RKO (cell line): ENCODE data around the gene UCP2.
"Not testable (repeated sequence)": the region's sequence is repeated elsewhere in the genome, so short reads cannot be mapped to it uniquely, and the experiment has no call there.

ENCODE experiments used
- DNase-seq: peaks from one replicate; pipeline ENCODE4 v3.0.0-alpha.2; 2016; ENCODE audit warnings: low spot score

Gene UCP2

GRCh38 chr11:73944085-73944484 is 38.6 kb downstream of the UCP2 start:
- DNase-seq = no peak

GRCh38 chr11:73942010-73942409 is 40.6 kb downstream of the UCP2 start:
- DNase-seq = no peak

GRCh38 chr11:73940801-73941570 is 41.7 kb downstream of the UCP2 start:
- DNase-seq = no peak

GRCh38 chr11:73939096-73939495 is 43.5 kb downstream of the UCP2 start:
- DNase-seq = no peak

- not testable (repeated sequence) for DNase-seq
Measured at GRCh38 chr11:73936047-73936446, 46.6 kb downstream of the UCP2 start.

GRCh38 chr11:73932781-73933180 is 49.9 kb downstream of the UCP2 start:
- no peak for DNase-seq

- DNase-seq = no peak
Measured at GRCh38 chr11:73931951-73932350, 50.7 kb downstream of the UCP2 start.

GRCh38 chr11:73931039-73931645 is 51.5 kb downstream of the UCP2 start:
- DNase-seq = peak; percentile 91

GRCh38 chr11:73929388-73929787 is 53.3 kb downstream of the UCP2 start:
- DNase-seq = no peak
